GM13976 (cell line): ENCODE results near the gene OFD1.
A peak's percentile ranks its signal among the peaks of the same experiment; 100 is the strongest.

ENCODE experiments used
- DNase-seq: peaks from one replicate; pipeline ENCODE4 v3.0.0; 2012; ENCODE audit warnings: low spot score
- in situ Hi-C: fragments of 300-500 bp; cut with MboI; formaldehyde crosslinking; loops from one replicate; pipeline ENCODE4 v1.12.0; 2022; ENCODE audit warnings: low sequenced_read_pairs, mixed read lengths, inconsistent platforms; ENCODE audit not compliant: unreplicated experiment
- TF ChIP-seq, protein P1 (sequence below): IDR thresholded peaks from 2 replicates; pipeline ENCODE4 v1.5.1; 2012; ENCODE audit warnings: borderline replicate concordance, mild to moderate bottlenecking; ENCODE audit not compliant: insufficient read depth; ENCODE audit errors: extremely low read depth, missing control alignments, control extremely low read depth

The OFD1 gene

DNA sequence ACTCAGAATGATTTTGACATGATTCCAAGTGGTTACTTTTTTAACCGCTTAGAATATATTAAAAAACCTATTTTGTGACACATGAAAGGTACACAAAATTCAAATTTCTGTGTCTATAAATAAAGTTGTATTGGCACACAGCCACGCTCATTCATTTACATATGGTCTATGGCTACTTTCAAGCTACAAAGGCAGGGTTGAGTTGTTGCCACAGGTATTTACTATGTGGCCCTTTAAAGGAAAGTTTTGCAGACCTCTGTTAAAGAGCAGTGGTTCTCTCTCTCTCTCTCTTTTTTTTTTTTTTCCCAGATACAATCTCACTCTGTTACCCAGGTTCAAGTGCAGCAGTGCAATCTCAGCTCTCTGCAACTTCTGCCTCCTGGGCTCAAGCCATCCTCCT, 59.3 kb downstream of the OFD1 start:
- in situ Hi-C loops: no loop called here
- TF ChIP-seq, protein P1, sequence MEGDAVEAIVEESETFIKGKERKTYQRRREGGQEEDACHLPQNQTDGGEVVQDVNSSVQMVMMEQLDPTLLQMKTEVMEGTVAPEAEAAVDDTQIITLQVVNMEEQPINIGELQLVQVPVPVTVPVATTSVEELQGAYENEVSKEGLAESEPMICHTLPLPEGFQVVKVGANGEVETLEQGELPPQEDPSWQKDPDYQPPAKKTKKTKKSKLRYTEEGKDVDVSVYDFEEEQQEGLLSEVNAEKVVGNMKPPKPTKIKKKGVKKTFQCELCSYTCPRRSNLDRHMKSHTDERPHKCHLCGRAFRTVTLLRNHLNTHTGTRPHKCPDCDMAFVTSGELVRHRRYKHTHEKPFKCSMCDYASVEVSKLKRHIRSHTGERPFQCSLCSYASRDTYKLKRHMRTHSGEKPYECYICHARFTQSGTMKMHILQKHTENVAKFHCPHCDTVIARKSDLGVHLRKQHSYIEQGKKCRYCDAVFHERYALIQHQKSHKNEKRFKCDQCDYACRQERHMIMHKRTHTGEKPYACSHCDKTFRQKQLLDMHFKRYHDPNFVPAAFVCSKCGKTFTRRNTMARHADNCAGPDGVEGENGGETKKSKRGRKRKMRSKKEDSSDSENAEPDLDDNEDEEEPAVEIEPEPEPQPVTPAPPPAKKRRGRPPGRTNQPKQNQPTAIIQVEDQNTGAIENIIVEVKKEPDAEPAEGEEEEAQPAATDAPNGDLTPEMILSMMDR: no peak
- DNase-seq: no peak

DNA sequence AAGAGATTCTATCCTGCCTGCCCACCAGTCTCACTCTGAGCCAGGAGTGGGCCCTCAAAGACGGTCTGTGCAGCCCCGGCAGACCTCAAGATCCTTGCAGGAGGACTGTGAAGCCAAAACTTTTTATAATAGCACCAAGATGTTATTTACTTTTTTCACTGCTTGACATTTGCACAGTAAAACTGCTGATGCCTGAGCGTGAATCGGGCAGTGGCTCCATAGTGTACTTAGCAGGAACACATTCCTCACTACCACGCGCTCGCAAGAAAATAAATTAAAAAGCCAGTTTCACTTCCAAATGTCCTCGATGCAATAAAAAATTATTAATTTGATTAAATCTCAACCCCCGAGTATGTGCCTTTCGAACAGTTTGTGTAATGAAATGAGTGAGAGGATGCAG, 59.9 kb downstream of the OFD1 start:
- TF ChIP-seq, protein P1: no peak
- DNase-seq: no peak
- in situ Hi-C loops: no loop called here

DNA sequence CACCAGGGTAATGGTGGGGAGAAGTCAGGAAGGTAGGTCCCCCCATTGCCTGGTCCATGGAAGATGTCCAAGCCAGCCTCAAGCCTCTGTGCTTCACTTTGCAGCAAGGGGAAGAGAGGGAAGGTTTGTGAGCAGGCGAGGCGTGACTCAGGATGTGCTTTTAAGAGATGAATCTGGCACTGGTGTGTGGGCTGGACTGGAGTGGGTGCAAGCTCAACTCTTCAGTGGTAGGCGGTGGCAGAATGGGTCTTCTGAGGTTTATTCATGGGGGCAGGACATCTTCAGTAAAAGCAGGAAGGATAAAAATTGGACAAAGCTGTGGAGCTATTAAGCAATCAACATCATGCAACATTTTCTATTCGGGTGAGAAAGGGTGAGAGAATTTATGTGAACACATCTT, 63.0 kb downstream of the OFD1 start:
- no peak for DNase-seq
- in situ Hi-C loops: no loop called here
- TF ChIP-seq, protein P1: no peak

DNA sequence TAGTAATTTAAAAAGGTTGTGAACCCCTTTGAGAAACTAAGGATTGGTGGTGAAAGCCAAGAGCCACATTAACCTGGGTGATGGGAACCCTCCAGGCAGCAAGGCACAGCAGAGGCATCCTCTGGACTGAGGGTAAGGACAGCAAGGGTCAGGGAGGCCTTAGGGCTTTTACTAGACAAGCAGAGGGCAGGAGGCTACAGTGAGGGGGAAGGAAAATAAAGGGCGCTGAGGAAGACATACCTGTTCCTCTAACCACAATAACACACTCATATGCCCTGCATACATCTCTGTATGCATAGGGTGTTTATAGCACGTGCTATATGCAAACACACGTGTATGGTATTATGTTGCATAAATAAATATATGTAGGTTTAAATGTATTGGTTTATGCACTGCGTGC, 63.6 kb downstream of the OFD1 start:
- TF ChIP-seq, protein P1: no peak
- DNase-seq: no peak
- in situ Hi-C loops: no loop called here

DNA sequence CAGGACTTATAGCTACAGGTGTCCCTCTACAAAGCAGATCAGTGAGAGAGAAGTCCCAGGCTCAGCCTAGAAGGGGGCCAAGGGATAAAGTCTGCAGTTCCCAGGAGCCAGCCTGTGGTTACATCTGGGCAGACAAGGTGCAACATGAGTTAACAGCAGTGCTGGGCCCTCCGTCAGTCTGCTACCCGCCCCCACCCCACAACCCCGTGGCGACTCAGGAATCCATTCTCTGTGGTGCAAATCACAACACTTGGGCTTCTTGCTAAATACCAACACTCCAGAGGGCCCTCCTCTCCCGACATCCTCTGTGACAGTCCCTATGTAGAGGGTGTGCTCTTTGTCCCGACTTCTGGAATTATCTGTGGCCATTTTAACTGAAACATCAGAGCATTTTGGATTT, 68.6 kb downstream of the OFD1 start:
- no peak for DNase-seq
- TF ChIP-seq, protein P1: no peak
- in situ Hi-C loops: no loop called here

DNA sequence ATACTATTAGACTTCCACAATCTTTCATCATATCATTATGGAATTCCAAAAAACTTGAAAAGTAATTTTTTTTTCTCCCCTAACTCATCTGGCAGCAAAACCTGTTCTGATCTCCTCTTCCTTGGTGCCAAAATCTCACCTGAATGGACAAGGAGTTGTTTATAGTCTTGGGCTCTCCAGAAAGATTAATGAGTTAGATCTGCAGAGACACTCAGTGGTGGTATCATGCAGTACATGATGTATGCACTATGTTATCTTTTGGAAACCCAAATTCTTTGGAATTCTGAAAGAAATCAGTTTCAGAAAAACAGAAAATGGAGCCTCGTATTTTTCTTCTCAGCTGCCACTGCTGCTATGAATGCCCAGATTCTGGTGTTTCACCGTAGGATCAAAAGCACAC, 70.7 kb downstream of the OFD1 start:
- in situ Hi-C loops: no loop called here
- peak; percentile 17 for DNase-seq
- TF ChIP-seq, protein P1: no peak

DNA sequence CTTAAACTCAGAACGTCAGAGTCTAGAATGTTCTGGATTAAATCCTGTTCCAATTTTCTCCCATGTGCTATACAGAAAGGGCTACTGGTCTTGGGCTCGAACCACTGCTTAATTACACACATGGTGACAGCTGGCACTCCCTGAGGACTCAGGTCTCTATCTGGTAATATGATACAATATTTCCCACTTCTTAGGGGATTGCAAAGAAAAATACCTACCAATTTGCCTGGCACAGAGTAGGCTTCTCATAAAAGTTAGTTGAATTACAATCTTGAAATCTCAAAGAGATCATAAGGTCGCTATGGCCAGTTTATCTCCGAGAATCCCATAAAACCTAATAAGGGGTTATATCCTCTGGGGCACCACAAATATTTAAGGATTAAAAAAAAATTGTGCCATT, 73.7 kb downstream of the OFD1 start:
- TF ChIP-seq, protein P1: no peak
- in situ Hi-C loops: no loop called here
- DNase-seq: no peak
